H1 (cell line): ENCODE data around the gene CDYL2. TPM values are rescaled to one million over a fixed set of nuclear protein-coding genes. Genes with fewer than 3 reads are reported as not detected.

Source experiments
- RNF2 ChIP-seq: fragments of 200-900, 300-1000 bp; sonication (generic); IDR thresholded peaks from 2 replicates; pipeline ENCODE4 v1.7.1; 2016; ENCODE audit warnings: borderline replicate concordance, low read depth, mild to moderate bottlenecking, antibody characterized with exemption, low read length; ENCODE audit not compliant: poor library complexity, severe bottlenecking; ENCODE audit errors: missing control alignments
- SP4 ChIP-seq: IDR thresholded peaks from 2 replicates; pipeline ENCODE4 v1.6.1; 2012; ENCODE audit warnings: low read length, inconsistent platforms
- polyA plus RNA-seq, 7 experiments: library from polyadenylated mRNA; depleted of rRNA in 3 of 7; stranded (reverse) in 5 of 7; unstranded in 2 of 7; fragments of >200 nt in 5 of 7; fragments of 200-250 nt in 2 of 7; gene quantifications; 1 replicate in 5 of 7; 2 replicates in 1 of 7; 4 replicates in 1 of 7; pipeline versions ENCODE4 v1.2.1 to v1.2.3, GENCODE V29; 2011 to 2013; ENCODE audit warnings: missing spikeins in 2 of 7, mixed read lengths in 2 of 7
- total RNA-seq: library from RNA; stranded (reverse); fragmentation: NEBNext Ultra II Directional; extraction: Animal tissue kit (Norgen Biotek cat#: 25700); gene quantifications from 2 replicates; pipeline ENCODE4 v1.2.1, GENCODE V29; 2021

The CDYL2 gene
- total and polyA plus RNA-seq, 2 of the 8 experiments (the other 6 are each of a cell fraction or from before 2014, with no cell fraction given): 0.33 to 5.3 TPM

DNA sequence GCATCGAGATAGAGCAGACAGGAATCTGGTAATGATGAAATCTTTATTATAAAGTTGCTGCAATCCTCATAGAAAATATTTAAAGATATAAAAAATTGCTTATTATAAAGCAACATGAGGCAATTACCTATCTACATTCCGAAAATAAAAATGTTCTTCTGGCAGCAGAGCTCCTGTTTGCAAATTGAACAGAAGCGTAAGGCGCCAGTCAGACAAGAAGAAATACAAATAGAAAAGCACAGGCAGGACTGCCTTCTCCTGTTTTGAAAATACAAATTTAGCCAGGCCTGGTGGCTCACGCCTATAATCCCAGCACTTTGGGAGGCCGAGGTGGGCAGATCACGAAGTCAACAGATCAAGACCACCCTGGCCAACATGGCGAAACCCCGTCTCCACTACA is 95.6 kb downstream of the CDYL2 start (continued):
- TF ChIP-seq SP4: no peak
- TF ChIP-seq RNF2: no peak
- TF ChIP-seq, all 59 proteins: peak for 0
